ENCODE results near the gene MRTO4. TPM values are rescaled to one million over a fixed set of nuclear protein-coding genes. Genes with fewer than 3 reads are reported as not detected.

Gene MRTO4
- total and polyA plus RNA-seq, 2 of the 13 experiments (the other 11 are each of a cell fraction or from before 2014, with no cell fraction given), result 28.1 to 59.2 TPM

DNA sequence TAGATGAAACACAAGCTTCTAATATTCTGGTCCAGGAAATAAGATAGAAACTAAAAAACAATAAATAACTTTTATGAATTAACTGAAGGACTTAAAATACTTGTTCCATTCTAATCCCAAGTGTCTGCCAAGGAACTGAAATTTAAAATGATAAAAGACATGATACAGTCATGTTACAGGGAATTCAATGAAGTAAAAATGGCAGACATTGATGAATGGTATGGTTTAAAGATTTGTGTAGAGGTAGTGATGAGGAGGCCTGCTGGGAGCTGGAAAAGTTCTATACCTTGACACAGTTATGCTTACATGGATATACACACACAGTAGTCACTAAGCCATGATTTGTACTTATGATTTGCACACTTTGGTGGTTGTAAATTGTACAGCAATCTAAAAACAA lies 39.4 kb upstream of the MRTO4 start:
- DNase-seq (ENCODE audit: low spot score), result no peak
- peak overlapping the region in 2 of 3 experiments; percentile 2 to 15; a peak in 1 of 6 replicates for H3K4me3 ChIP-seq (replicated peaks in 1 of 3; ENCODE audit: insufficient read depth in 1 of 3, low read depth in 2 of 3, low read length in 3 of 3)
- peaks cover 0 to 4% of the 10 kb centered on the region in 2 experiments; a peak in 1 of 5 replicates for H3K27me3 ChIP-seq (ENCODE audit: control insufficient read depth in 1 of 2, insufficient read depth in 2 of 2, low read length in 2 of 2)
- BruUV-seq (replicated peaks), result no TSS peak
- peaks cover 61% of the 10 kb centered on the region for H3K79me2 ChIP-seq (ENCODE audit: insufficient read depth, low read length)
- peak overlapping the region; percentile 93 for H3K4me2 ChIP-seq (ENCODE audit: low read depth, low read length)
- no peak overlapping the region for H2AFZ ChIP-seq (ENCODE audit: low read length)
- no peak for ATAC-seq
- peaks cover 53% of the 10 kb centered on the region for H3K4me1 ChIP-seq (ENCODE audit: insufficient read depth, low read length)
- H3K27ac ChIP-seq (ENCODE audit: extremely low read length, insufficient read depth, low read length), result no peak overlapping the region
- no peak for FAIRE-seq
- in situ Hi-C loops (cut with HindIII; ENCODE audit: extremely low pct_ligation_motif_present, low pct_unique_long_range_greater_than_20kb) (no loop called here), intact Hi-C loops (cut with micrococcal nuclease; ENCODE audit: unreplicated experiment) (no loop called here)
- TF ChIP-seq ZMYM3 (CRISPR knock-in tag; IDR thresholded peaks at IDR 0.05) (no peak), ZBTB20 (CRISPR knock-in tag; IDR thresholded peaks at IDR 0.05; ENCODE audit: borderline replicate concordance, low read depth) (no peak), HDAC6 (IDR thresholded peaks at IDR 0.05; ENCODE audit: low read depth, low read length) (no peak), PITX1 (CRISPR knock-in tag; IDR thresholded peaks at IDR 0.05) (no peak), SRSF4 (IDR thresholded peaks at IDR 0.05; ENCODE audit: low read depth, low read length, poor library complexity, severe bottlenecking) (no peak), KMT2A (CRISPR knock-in tag; IDR thresholded peaks at IDR 0.05) (no peak), SP1 (IDR thresholded peaks at IDR 0.05) (no peak), SP1 (CRISPR knock-in tag; IDR thresholded peaks at IDR 0.05) (no peak), SNAPC5 (CRISPR knock-in tag; IDR thresholded peaks at IDR 0.05; ENCODE audit: borderline replicate concordance) (no peak), SP4 (CRISPR knock-in tag; IDR thresholded peaks at IDR 0.05) (no peak), ELF4 (CRISPR knock-in tag; IDR thresholded peaks at IDR 0.05; ENCODE audit: borderline replicate concordance) (no peak)
- TF ChIP-seq, protein P1, sequence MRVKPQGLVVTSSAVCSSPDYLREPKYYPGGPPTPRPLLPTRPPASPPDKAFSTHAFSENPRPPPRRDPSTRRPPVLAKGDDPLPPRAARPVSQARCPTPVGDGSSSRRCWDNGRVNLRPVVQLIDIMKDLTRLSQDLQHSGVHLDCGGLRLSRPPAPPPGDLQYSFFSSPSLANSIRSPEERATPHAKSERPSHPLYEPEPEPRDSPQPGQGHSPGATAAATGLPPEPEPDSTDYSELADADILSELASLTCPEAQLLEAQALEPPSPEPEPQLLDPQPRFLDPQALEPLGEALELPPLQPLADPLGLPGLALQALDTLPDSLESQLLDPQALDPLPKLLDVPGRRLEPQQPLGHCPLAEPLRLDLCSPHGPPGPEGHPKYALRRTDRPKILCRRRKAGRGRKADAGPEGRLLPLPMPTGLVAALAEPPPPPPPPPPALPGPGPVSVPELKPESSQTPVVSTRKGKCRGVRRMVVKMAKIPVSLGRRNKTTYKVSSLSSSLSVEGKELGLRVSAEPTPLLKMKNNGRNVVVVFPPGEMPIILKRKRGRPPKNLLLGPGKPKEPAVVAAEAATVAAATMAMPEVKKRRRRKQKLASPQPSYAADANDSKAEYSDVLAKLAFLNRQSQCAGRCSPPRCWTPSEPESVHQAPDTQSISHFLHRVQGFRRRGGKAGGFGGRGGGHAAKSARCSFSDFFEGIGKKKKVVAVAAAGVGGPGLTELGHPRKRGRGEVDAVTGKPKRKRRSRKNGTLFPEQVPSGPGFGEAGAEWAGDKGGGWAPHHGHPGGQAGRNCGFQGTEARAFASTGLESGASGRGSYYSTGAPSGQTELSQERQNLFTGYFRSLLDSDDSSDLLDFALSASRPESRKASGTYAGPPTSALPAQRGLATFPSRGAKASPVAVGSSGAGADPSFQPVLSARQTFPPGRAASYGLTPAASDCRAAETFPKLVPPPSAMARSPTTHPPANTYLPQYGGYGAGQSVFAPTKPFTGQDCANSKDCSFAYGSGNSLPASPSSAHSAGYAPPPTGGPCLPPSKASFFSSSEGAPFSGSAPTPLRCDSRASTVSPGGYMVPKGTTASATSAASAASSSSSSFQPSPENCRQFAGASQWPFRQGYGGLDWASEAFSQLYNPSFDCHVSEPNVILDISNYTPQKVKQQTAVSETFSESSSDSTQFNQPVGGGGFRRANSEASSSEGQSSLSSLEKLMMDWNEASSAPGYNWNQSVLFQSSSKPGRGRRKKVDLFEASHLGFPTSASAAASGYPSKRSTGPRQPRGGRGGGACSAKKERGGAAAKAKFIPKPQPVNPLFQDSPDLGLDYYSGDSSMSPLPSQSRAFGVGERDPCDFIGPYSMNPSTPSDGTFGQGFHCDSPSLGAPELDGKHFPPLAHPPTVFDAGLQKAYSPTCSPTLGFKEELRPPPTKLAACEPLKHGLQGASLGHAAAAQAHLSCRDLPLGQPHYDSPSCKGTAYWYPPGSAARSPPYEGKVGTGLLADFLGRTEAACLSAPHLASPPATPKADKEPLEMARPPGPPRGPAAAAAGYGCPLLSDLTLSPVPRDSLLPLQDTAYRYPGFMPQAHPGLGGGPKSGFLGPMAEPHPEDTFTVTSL (CRISPR knock-in tag; IDR thresholded peaks at IDR 0.05; ENCODE audit: borderline replicate concordance), result no peak
- H3K9ac ChIP-seq (ENCODE audit: insufficient read depth, low read depth, low read length), result peak overlapping the region; percentile 23; the same call in 1 of the 2 replicates
- CTCF ChIA-PET (ENCODE audit: low intra/inter-chr PET ratio, low total read pairs), result no interaction called here
- POLR2A ChIA-PET, result no interaction called here
- peaks cover 0 to 12% of the 10 kb centered on the region in 2 experiments; a peak in 3 of 5 replicates for H3K36me3 ChIP-seq (replicated peaks in 1 of 2; ENCODE audit: control insufficient read depth in 1 of 2, insufficient read depth in 2 of 2, low read length in 2 of 2)
- no peaks in the 10 kb centered on the region for H3K9me3 ChIP-seq (ENCODE audit: low read length)
- H4K20me1 ChIP-seq (ENCODE audit: insufficient read depth, low read length), result peaks cover 23% of the 10 kb centered on the region
